H1 (cell line): ENCODE data around the gene GAS2. TPM values are rescaled to one million over a fixed set of nuclear protein-coding genes. Genes with fewer than 3 reads are reported as not detected.

Experiments
- KDM4A ChIP-seq: IDR thresholded peaks from one replicate; pipeline ENCODE4 v1.7.1; 2012; ENCODE audit warnings: low read depth, mild to moderate bottlenecking, moderate library complexity, low read length, inconsistent platforms; ENCODE audit not compliant: severe bottlenecking
- polyA plus RNA-seq, 7 experiments: library from polyadenylated mRNA; depleted of rRNA in 3 of 7; stranded (reverse) in 5 of 7; unstranded in 2 of 7; fragments of >200 nt in 5 of 7; fragments of 200-250 nt in 2 of 7; gene quantifications; 1 replicate in 5 of 7; 2 replicates in 1 of 7; 4 replicates in 1 of 7; pipeline versions ENCODE4 v1.2.1 to v1.2.3, GENCODE V29; 2011 to 2013; ENCODE audit warnings: missing spikeins in 2 of 7, mixed read lengths in 2 of 7
- total RNA-seq: library from RNA; stranded (reverse); fragmentation: NEBNext Ultra II Directional; extraction: Animal tissue kit (Norgen Biotek cat#: 25700); gene quantifications from 2 replicates; pipeline ENCODE4 v1.2.1, GENCODE V29; 2021

GAS2 gene
- total and polyA plus RNA-seq, 2 of the 8 experiments (the other 6 are each of a cell fraction or from before 2014, with no cell fraction given), result 0.70 to 1.7 TPM

- TF ChIP-seq KDM4A, result no peak
These were observed 143.5 kb downstream of the GAS2 start (continued) for GRCh38 chr11:22809893-22810292.
